Lung (tissue), 12 donors: Measurements from ENCODE around the gene TPCN2. TPM values are rescaled to one million over a fixed set of nuclear protein-coding genes. Genes with fewer than 3 reads are reported as not detected.

Experiments
- ATAC-seq: fragments of 200-7000 bp; cut with Tn5 transposase; one replicate; pipeline ENCODE4 v1.9.1; 2020; ENCODE audit warnings: moderate number of reproducible peaks; ENCODE audit not compliant: insufficient read depth, low FRiP score
- DNase-seq, 3 donors: peaks; one replicate each; pipeline ENCODE4 v3.0.0-alpha.2; 2013 to 2017
- H3K27ac ChIP-seq, 2 donors: one replicate each; pipeline ENCODE4 v1.5.1; 2013; ENCODE audit warnings: mild to moderate bottlenecking in 2 of 2, moderate library complexity in 2 of 2, control low read depth in 1 of 2, inconsistent platforms in 1 of 2, low read depth in 1 of 2, low read length in 1 of 2
- H3K27me3 ChIP-seq, 3 donors: one replicate each; pipeline ENCODE4 v1.5.1; 2013; ENCODE audit warnings: low read length in 2 of 3; ENCODE audit not compliant: control insufficient read depth in 3 of 3, insufficient read depth in 3 of 3
- H3K36me3 ChIP-seq, 4 donors: one replicate each; pipeline ENCODE4 v1.5.1; 2013; ENCODE audit warnings: low read length in 4 of 4, mild to moderate bottlenecking in 1 of 4, moderate library complexity in 1 of 4; ENCODE audit not compliant: control insufficient read depth in 4 of 4, insufficient read depth in 4 of 4
- H3K4me1 ChIP-seq, 5 donors: one replicate each; pipeline ENCODE4 v1.5.1; 2013; ENCODE audit warnings: low read length in 5 of 5, mild to moderate bottlenecking in 2 of 5, moderate library complexity in 1 of 5; ENCODE audit not compliant: control insufficient read depth in 5 of 5, insufficient read depth in 5 of 5
- H3K4me3 ChIP-seq: one replicate; pipeline ENCODE4 v1.5.1; 2013; ENCODE audit warnings: mild to moderate bottlenecking, control low read depth, moderate library complexity
- H3K9ac ChIP-seq, 2 donors: one replicate each; pipeline ENCODE4 v1.5.1; 2013; ENCODE audit warnings: low read length in 2 of 2, control low read depth in 1 of 2; ENCODE audit not compliant: insufficient read depth in 1 of 2
- H3K9me3 ChIP-seq, 4 donors: one replicate each; pipeline ENCODE4 v1.5.1; 2013; ENCODE audit warnings: low read length in 3 of 4, mild to moderate bottlenecking in 1 of 4, moderate library complexity in 1 of 4; ENCODE audit not compliant: control insufficient read depth in 4 of 4, insufficient read depth in 3 of 4
- CTCF ChIP-seq: IDR thresholded peaks from 2 replicates; pipeline ENCODE4 v1.5.1; 2012; ENCODE audit warnings: mild to moderate bottlenecking; ENCODE audit errors: control extremely low read depth, extremely low read depth
- WGBS, 2 donors: extraction: QIAGEN DNeasy Blood & Tissue Kit; methylation state at CpG; one replicate each; pipeline ENCODE4 v1.1.7; 2013; 5-methylcytosine and 5-hydroxymethylcytosine counted together
- polyA plus RNA-seq, 2 donors: library from polyadenylated mRNA; stranded (reverse); fragments of 200-250 nt; gene quantifications; one replicate each; pipeline ENCODE4 v1.2.1, GENCODE V29; 2013
- total RNA-seq, 2 donors: library from RNA; depleted of rRNA in 1 of 2; stranded (reverse); fragments of >200 nt in 1 of 2; gene quantifications; one replicate each; pipeline ENCODE4 v1.2.1, GENCODE V29; 2014 to 2021
- donor health status: control.
- donor health status: control.
- donor health status: Bipolar disorder and iron deficiency.
- donor health status: healthy.
- donor health status: DM: yes; HTN: yes; CAD: no.

Gene TPCN2
- total and polyA plus RNA-seq, 4 donors, result 10.0 to 25.0 (median 14.5) TPM

GRCh38 chr11:69000391-69000790 lies 48.3 kb upstream of the TPCN2 start:
- H3K4me1 ChIP-seq, result peaks cover 0 to 19% (median 4%) of the 10 kb centered on the region in 5 donors
- H3K36me3 ChIP-seq, result no peaks in the 10 kb centered on the region
- DNase-seq (no peak), ATAC-seq (no peak)
- no peak overlapping the region for H3K4me3 ChIP-seq
- 80 to 93% methylated on average over 5 of the region's 5 CpGs for WGBS, 2 donors
- no peak for TF ChIP-seq CTCF
- H3K9me3 ChIP-seq, result no peaks in the 10 kb centered on the region
- no peaks in the 10 kb centered on the region for H3K27me3 ChIP-seq
- peak overlapping the region in 1 of 2 donors; percentile 43 for H3K27ac ChIP-seq
- H3K9ac ChIP-seq, result no peak overlapping the region

GRCh38 chr11:69000831-69001242 lies 47.9 kb upstream of the TPCN2 start:
- no peaks in the 10 kb centered on the region for H3K9me3 ChIP-seq
- H3K9ac ChIP-seq, result no peak overlapping the region
- 65 to 79% methylated on average over 8 of the region's 8 CpGs for WGBS, 2 donors
- TF ChIP-seq CTCF, result no peak
- no peaks in the 10 kb centered on the region for H3K36me3 ChIP-seq
- peaks cover 0 to 19% (median 4%) of the 10 kb centered on the region in 5 donors for H3K4me1 ChIP-seq
- ATAC-seq (no peak), DNase-seq (peak; percentile 67 to 84 (median 82))
- H3K27ac ChIP-seq, result peak overlapping the region in 1 of 2 donors; percentile 14
- no peak overlapping the region for H3K4me3 ChIP-seq
- no peaks in the 10 kb centered on the region for H3K27me3 ChIP-seq

GRCh38 chr11:69001243-69002081 lies 47.3 kb upstream of the TPCN2 start:
- Histone ChIP-seq H3K9me3 (no peaks in the 10 kb centered on the region), H3K27me3 (no peaks in the 10 kb centered on the region), H3K36me3 (no peaks in the 10 kb centered on the region), H3K4me3 (no peak overlapping the region), H3K4me1 (peaks cover 0 to 19% (median 4%) of the 10 kb centered on the region in 5 donors), H3K9ac (no peak overlapping the region), H3K27ac (peak overlapping the region in 1 of 2 donors; percentile 14)
- peak in 1 of 3 donors; percentile 10 for DNase-seq
- TF ChIP-seq CTCF, result no peak
- 81 to 88% methylated on average over 23 of the region's 23 CpGs for WGBS, 2 donors
- ATAC-seq, result no peak
